ENCODE data around the gene FAM200B. TPM values are rescaled to one million over a fixed set of nuclear protein-coding genes. Genes with fewer than 3 reads are reported as not detected.

FAM200B gene
- total and polyA plus RNA-seq, 2 donors (not counting 3 experiments of a cell fraction or from before 2014, with no cell fraction given) = 13.9 to 24.6 TPM

DNA sequence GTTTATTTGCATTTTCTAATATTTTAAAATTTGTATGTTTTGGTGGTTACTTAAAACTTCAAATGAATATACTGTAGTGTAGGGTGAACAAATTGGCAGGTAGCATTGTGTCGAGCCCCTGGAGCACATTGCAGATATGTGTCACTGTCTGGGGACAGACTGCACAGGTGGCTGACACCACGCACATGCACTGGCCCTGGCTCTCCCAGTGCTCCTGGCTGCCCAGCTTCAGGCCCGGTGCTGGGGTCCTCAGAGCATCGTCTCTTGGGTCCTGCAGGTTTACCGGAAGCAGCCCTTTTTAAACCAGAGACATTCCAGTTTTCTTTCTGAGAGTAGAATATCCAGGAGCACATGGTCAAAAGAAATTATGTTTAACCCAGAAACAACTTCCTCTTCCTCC, 36.8 kb downstream of the FAM200B start:
- Histone ChIP-seq H3K27ac (ENCODE audit: insufficient read depth, low read depth, low read length) (no peak overlapping the region), H2AFZ (ENCODE audit: low read depth, low read length) (no peak overlapping the region), H3K9ac (replicated peaks; ENCODE audit: extremely low read depth, insufficient read depth, low read length) (no peak overlapping the region), H3K36me3 (ENCODE audit: control insufficient read depth in 2 of 2, extremely low read depth in 1 of 2, insufficient read depth in 2 of 2, low read length in 2 of 2) (no peaks in the 10 kb centered on the region), H3K9me3 (replicated peaks; ENCODE audit: control insufficient read depth, insufficient read depth, low read length) (no peaks in the 10 kb centered on the region), H3K4me3 (replicated peaks in 1 of 3; ENCODE audit: insufficient read depth in 1 of 3, low read depth in 1 of 3, low read length in 3 of 3) (no peak overlapping the region), H3K27me3 (ENCODE audit: control insufficient read depth in 2 of 2, insufficient read depth in 2 of 2, low read length in 2 of 2) (no peaks in the 10 kb centered on the region), H3K4me1 (ENCODE audit: control insufficient read depth, extremely low read depth, insufficient read depth, low read length) (peaks cover 2% of the 10 kb centered on the region), H3K9me1 (replicated peaks; ENCODE audit: control insufficient read depth, extremely low read depth, insufficient read depth, low read length) (no peaks in the 10 kb centered on the region), H3K79me2 (ENCODE audit: control insufficient read depth, insufficient read depth, low read length) (no peaks in the 10 kb centered on the region), H3K4me2 (ENCODE audit: insufficient read depth, low read length) (no peak overlapping the region), H4K20me1 (replicated peaks; ENCODE audit: control insufficient read depth, extremely low read depth, insufficient read depth, low read length) (no peaks in the 10 kb centered on the region)
- intact Hi-C loops (cut with micrococcal nuclease) = no loop called here
- DNase-seq (ENCODE audit: low read depth, low spot score) = no peak
- FAIRE-seq = no peak
- TF ChIP-seq POLR2AphosphoS5 (IDR thresholded peaks at IDR 0.05; ENCODE audit: insufficient read depth, low read depth, low read length) (no peak), POLR2A (IDR thresholded peaks at IDR 0.05; ENCODE audit: low read depth, low read length) (no peak), JUN (IDR thresholded peaks at IDR 0.05; ENCODE audit: borderline replicate concordance, insufficient read depth, insufficient read length, low read depth) (no peak), EZH2 (IDR thresholded peaks at IDR 0.05; ENCODE audit: borderline replicate concordance, low read depth, low read length, severe bottlenecking) (no peak), FOS (IDR thresholded peaks at IDR 0.05; ENCODE audit: borderline replicate concordance, insufficient read depth, low read length) (no peak), MYC (IDR thresholded peaks at IDR 0.05; ENCODE audit: low read depth, low read length) (no peak)
- TF ChIP-seq, protein P1, sequence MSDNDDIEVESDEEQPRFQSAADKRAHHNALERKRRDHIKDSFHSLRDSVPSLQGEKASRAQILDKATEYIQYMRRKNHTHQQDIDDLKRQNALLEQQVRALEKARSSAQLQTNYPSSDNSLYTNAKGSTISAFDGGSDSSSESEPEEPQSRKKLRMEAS (IDR thresholded peaks at IDR 0.05; ENCODE audit: insufficient read depth, insufficient read length) = no peak
- dilution Hi-C loops (cut with MboI; ENCODE audit: extremely low pct_ligation_motif_present, low sequenced_read_pairs) = no loop called here
- ChIA-PET CTCF (interaction anchor here (1.3 to 1.8 kb wide), 2 partner anchors 8 to 87 kb away, joined by 3 to 7 read pairs; no protein-coding TSS in a partner anchor), POLR2A (no interaction called here)
- no TSS peak for BruUV-seq (replicated peaks)

DNA sequence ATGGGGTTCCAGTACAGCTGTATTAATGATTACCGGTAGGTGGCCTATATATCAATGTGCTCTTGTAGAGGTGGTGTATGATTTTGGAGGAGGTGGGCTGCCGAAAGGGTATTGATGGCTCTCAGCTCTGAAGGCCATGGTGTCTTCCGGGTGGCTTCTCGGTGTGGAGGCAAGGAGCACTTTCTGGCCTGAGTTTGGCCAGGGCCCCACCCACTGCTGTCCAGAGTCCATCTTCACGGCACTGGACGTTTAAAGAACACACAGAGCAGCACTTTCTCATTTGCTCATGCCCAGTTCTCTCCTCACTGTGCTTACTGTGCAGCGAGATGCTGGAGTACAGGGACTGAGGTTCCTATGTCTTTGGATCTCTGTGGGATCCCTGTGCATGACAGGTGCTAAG, 37.3 kb downstream of the FAM200B start:
- H3K27ac ChIP-seq (ENCODE audit: insufficient read depth, low read depth, low read length) = no peak overlapping the region
- H3K27me3 ChIP-seq (ENCODE audit: control insufficient read depth in 2 of 2, insufficient read depth in 2 of 2, low read length in 2 of 2) = no peaks in the 10 kb centered on the region
- H3K9me1 ChIP-seq (replicated peaks; ENCODE audit: control insufficient read depth, extremely low read depth, insufficient read depth, low read length) = no peaks in the 10 kb centered on the region
- H2AFZ ChIP-seq (ENCODE audit: low read depth, low read length) = no peak overlapping the region
- no peak overlapping the region for H3K4me2 ChIP-seq (ENCODE audit: insufficient read depth, low read length)
- H3K79me2 ChIP-seq (ENCODE audit: control insufficient read depth, insufficient read depth, low read length) = no peaks in the 10 kb centered on the region
- H4K20me1 ChIP-seq (replicated peaks; ENCODE audit: control insufficient read depth, extremely low read depth, insufficient read depth, low read length) = no peaks in the 10 kb centered on the region
- DNase-seq (ENCODE audit: low read depth, low spot score) (no peak), FAIRE-seq (no peak)
- TF ChIP-seq MYC (IDR thresholded peaks at IDR 0.05; ENCODE audit: low read depth, low read length) (no peak), JUN (IDR thresholded peaks at IDR 0.05; ENCODE audit: borderline replicate concordance, insufficient read depth, insufficient read length, low read depth) (no peak), EZH2 (IDR thresholded peaks at IDR 0.05; ENCODE audit: borderline replicate concordance, low read depth, low read length, severe bottlenecking) (no peak), POLR2AphosphoS5 (IDR thresholded peaks at IDR 0.05; ENCODE audit: insufficient read depth, low read depth, low read length) (no peak), GATA2 (IDR thresholded peaks at IDR 0.05; ENCODE audit: insufficient read depth, insufficient read length, low read depth, low read length) (no peak), FOS (IDR thresholded peaks at IDR 0.05; ENCODE audit: borderline replicate concordance, insufficient read depth, low read length) (no peak)
- TF ChIP-seq, protein P1 (IDR thresholded peaks at IDR 0.05; ENCODE audit: insufficient read depth, insufficient read length) = no peak
- TF ChIP-seq, protein P2, sequence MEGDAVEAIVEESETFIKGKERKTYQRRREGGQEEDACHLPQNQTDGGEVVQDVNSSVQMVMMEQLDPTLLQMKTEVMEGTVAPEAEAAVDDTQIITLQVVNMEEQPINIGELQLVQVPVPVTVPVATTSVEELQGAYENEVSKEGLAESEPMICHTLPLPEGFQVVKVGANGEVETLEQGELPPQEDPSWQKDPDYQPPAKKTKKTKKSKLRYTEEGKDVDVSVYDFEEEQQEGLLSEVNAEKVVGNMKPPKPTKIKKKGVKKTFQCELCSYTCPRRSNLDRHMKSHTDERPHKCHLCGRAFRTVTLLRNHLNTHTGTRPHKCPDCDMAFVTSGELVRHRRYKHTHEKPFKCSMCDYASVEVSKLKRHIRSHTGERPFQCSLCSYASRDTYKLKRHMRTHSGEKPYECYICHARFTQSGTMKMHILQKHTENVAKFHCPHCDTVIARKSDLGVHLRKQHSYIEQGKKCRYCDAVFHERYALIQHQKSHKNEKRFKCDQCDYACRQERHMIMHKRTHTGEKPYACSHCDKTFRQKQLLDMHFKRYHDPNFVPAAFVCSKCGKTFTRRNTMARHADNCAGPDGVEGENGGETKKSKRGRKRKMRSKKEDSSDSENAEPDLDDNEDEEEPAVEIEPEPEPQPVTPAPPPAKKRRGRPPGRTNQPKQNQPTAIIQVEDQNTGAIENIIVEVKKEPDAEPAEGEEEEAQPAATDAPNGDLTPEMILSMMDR (IDR thresholded peaks at IDR 0.05; ENCODE audit: extremely low read depth in 1 of 2, insufficient read depth in 1 of 2, low read depth in 1 of 2, low read length in 2 of 2) = no peak
- no peaks in the 10 kb centered on the region for H3K9me3 ChIP-seq (replicated peaks; ENCODE audit: control insufficient read depth, insufficient read depth, low read length)
- dilution Hi-C loops (cut with MboI; ENCODE audit: extremely low pct_ligation_motif_present, low sequenced_read_pairs) (no loop called here), intact Hi-C loops (cut with micrococcal nuclease) (no loop called here)
- no peak overlapping the region for H3K9ac ChIP-seq (replicated peaks; ENCODE audit: extremely low read depth, insufficient read depth, low read length)
- CTCF ChIA-PET = interaction anchor here (1.8 kb wide), 1 partner anchor 87 kb away, joined by 7 read pairs; no protein-coding TSS in a partner anchor
- no peaks in the 10 kb centered on the region for H3K36me3 ChIP-seq (ENCODE audit: control insufficient read depth in 2 of 2, extremely low read depth in 1 of 2, insufficient read depth in 2 of 2, low read length in 2 of 2)
- H3K4me1 ChIP-seq (ENCODE audit: control insufficient read depth, extremely low read depth, insufficient read depth, low read length) = peaks cover 2% of the 10 kb centered on the region
- BruUV-seq (replicated peaks) = no TSS peak
- no peak overlapping the region for H3K4me3 ChIP-seq (replicated peaks in 1 of 3; ENCODE audit: insufficient read depth in 1 of 3, low read depth in 1 of 3, low read length in 3 of 3)
- POLR2A ChIA-PET = no interaction called here
